ENCODE measurements around the gene TXLNG.
"Not testable (repeated sequence)": the region's sequence is repeated elsewhere in the genome, so short reads cannot be mapped to it uniquely, and the experiment has no call there.

TXLNG gene

GRCh38 chrX:16839219-16839851 lies 53.1 kb downstream of the TXLNG start:
- DNase-seq: no peak

GRCh38 chrX:16839852-16840460 lies 53.7 kb downstream of the TXLNG start:
- no peak for DNase-seq

- DNase-seq: no peak
Measured at GRCh38 chrX:16842684-16843083, 56.4 kb downstream of the TXLNG start.

GRCh38 chrX:16843208-16843909 lies 57.1 kb downstream of the TXLNG start:
- no peak for DNase-seq

- no peak for DNase-seq
Measured at GRCh38 chrX:16845686-16846085, 59.4 kb downstream of the TXLNG start.

- no peak for DNase-seq
Measured at GRCh38 chrX:16848541-16848940, 62.3 kb downstream of the TXLNG start.

- DNase-seq: no peak
Measured at GRCh38 chrX:16851421-16851820, 65.2 kb downstream of the TXLNG start.

- no peak for DNase-seq
Measured at GRCh38 chrX:16851827-16852226, 65.6 kb downstream of the TXLNG start.

GRCh38 chrX:16852617-16853179 lies 66.4 kb downstream of the TXLNG start:
- no peak for DNase-seq

- no peak for DNase-seq
Measured at GRCh38 chrX:16853537-16853936, 67.3 kb downstream of the TXLNG start.

GRCh38 chrX:16855363-16856075 lies 69.3 kb downstream of the TXLNG start:
- no peak for DNase-seq

GRCh38 chrX:16856076-16856404 lies 69.8 kb downstream of the TXLNG start:
- not testable (repeated sequence) for DNase-seq

- DNase-seq: no peak
Measured at GRCh38 chrX:16856744-16857143, 70.5 kb downstream of the TXLNG start.

GRCh38 chrX:16862829-16863228 lies 76.6 kb downstream of the TXLNG start:
- no peak for DNase-seq

GRCh38 chrX:16867947-16868346 lies 81.7 kb downstream of the TXLNG start:
- no peak for DNase-seq

- DNase-seq: no peak
Measured at GRCh38 chrX:16868920-16869319, 82.7 kb downstream of the TXLNG start.

GRCh38 chrX:16869393-16870094 lies 83.3 kb downstream of the TXLNG start:
- DNase-seq: peak; percentile 54

- DNase-seq: peak; percentile 87
Measured at GRCh38 chrX:16870095-16870861, 84.0 kb downstream of the TXLNG start, which contains the start of gene RBBP7. Gene RBBP7, minus strand, starts transcription at chrX:16870362. Its CDS starts 309 bp downstream, at chrX:16870053.

GRCh38 chrX:16870862-16871815 lies 84.9 kb downstream of the TXLNG start:
- DNase-seq: peak; percentile 52

GRCh38 chrX:16873106-16873505 lies 86.8 kb downstream of the TXLNG start:
- no peak for DNase-seq

Measured in NCI-H2171 treated with DMSO at 0.1 percent for 48 hours (cell line).